ENCODE results near the gene LIMS2. TPM values are rescaled to one million over a fixed set of nuclear protein-coding genes. Genes with fewer than 3 reads are reported as not detected.

LIMS2 gene
- total RNA-seq, 4 donors from 2014 or later: 5.3 to 15.5 (median 9.9) TPM

DNA sequence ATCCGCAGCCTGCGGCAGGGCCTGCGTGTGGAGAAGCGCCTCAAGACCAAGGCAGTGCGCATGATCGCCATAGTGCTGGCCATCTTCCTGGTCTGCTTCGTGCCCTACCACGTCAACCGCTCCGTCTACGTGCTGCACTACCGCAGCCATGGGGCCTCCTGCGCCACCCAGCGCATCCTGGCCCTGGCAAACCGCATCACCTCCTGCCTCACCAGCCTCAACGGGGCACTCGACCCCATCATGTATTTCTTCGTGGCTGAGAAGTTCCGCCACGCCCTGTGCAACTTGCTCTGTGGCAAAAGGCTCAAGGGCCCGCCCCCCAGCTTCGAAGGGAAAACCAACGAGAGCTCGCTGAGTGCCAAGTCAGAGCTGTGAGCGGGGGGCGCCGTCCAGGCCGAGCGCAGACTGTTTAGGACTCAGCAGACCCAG lies 23.9 kb downstream of the LIMS2 start:
- Histone ChIP-seq H3K4me3 (no peak overlapping the region), H3K9me3 (no peaks in the 10 kb centered on the region), H3K27me3 (no peaks in the 10 kb centered on the region), H3K36me3 (no peaks in the 10 kb centered on the region), H3K27ac (peak overlapping the region; percentile 49 to 68 (median 63)), H3K4me1 (peaks cover 19 to 33% of the 10 kb centered on the region in 2 donors)
- no peak for ATAC-seq
- no peak for DNase-seq
- no peak for TF ChIP-seq POLR2A (IDR thresholded peaks at IDR 0.05)
- TF ChIP-seq, protein P1, sequence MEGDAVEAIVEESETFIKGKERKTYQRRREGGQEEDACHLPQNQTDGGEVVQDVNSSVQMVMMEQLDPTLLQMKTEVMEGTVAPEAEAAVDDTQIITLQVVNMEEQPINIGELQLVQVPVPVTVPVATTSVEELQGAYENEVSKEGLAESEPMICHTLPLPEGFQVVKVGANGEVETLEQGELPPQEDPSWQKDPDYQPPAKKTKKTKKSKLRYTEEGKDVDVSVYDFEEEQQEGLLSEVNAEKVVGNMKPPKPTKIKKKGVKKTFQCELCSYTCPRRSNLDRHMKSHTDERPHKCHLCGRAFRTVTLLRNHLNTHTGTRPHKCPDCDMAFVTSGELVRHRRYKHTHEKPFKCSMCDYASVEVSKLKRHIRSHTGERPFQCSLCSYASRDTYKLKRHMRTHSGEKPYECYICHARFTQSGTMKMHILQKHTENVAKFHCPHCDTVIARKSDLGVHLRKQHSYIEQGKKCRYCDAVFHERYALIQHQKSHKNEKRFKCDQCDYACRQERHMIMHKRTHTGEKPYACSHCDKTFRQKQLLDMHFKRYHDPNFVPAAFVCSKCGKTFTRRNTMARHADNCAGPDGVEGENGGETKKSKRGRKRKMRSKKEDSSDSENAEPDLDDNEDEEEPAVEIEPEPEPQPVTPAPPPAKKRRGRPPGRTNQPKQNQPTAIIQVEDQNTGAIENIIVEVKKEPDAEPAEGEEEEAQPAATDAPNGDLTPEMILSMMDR (IDR thresholded peaks at IDR 0.05 in 4 of 5, conservative IDR thresholded peaks at IDR 0.05 in 1 of 5): no peak
- intact Hi-C loops (cut with DNase I; ENCODE audit: low total_unique reads): no loop called here
- in situ Hi-C loops (cut with MboI; ENCODE audit: low sequenced_read_pairs in 4 of 4): no loop called here

DNA sequence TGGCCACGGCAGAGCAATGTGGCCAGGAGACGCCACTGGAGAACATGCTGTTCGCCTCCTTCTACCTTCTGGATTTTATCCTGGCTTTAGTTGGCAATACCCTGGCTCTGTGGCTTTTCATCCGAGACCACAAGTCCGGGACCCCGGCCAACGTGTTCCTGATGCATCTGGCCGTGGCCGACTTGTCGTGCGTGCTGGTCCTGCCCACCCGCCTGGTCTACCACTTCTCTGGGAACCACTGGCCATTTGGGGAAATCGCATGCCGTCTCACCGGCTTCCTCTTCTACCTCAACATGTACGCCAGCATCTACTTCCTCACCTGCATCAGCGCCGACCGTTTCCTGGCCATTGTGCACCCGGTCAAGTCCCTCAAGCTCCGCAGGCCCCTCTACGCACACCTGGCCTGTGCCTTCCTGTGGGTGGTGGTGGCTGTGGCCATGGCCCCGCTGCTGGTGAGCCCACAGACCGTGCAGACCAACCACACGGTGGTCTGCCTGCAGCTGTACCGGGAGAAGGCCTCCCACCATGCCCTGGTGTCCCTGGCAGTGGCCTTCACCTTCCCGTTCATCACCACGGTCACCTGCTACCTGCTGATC lies 24.4 kb downstream of the LIMS2 start:
- intact Hi-C loops (cut with DNase I; ENCODE audit: low total_unique reads) (no loop called here), in situ Hi-C loops (cut with MboI; ENCODE audit: low sequenced_read_pairs in 4 of 4) (no loop called here)
- Histone ChIP-seq H3K9me3 (no peaks in the 10 kb centered on the region), H3K4me1 (peaks cover 19 to 32% of the 10 kb centered on the region in 2 donors), H3K27me3 (no peaks in the 10 kb centered on the region), H3K27ac (peak overlapping the region; percentile 49 to 68 (median 63)), H3K4me3 (no peak overlapping the region), H3K36me3 (no peaks in the 10 kb centered on the region)
- ATAC-seq: no peak
- TF ChIP-seq POLR2A (IDR thresholded peaks at IDR 0.05): no peak
- TF ChIP-seq, protein P1 (IDR thresholded peaks at IDR 0.05 in 4 of 5, conservative IDR thresholded peaks at IDR 0.05 in 1 of 5): no peak
- no peak for DNase-seq

DNA sequence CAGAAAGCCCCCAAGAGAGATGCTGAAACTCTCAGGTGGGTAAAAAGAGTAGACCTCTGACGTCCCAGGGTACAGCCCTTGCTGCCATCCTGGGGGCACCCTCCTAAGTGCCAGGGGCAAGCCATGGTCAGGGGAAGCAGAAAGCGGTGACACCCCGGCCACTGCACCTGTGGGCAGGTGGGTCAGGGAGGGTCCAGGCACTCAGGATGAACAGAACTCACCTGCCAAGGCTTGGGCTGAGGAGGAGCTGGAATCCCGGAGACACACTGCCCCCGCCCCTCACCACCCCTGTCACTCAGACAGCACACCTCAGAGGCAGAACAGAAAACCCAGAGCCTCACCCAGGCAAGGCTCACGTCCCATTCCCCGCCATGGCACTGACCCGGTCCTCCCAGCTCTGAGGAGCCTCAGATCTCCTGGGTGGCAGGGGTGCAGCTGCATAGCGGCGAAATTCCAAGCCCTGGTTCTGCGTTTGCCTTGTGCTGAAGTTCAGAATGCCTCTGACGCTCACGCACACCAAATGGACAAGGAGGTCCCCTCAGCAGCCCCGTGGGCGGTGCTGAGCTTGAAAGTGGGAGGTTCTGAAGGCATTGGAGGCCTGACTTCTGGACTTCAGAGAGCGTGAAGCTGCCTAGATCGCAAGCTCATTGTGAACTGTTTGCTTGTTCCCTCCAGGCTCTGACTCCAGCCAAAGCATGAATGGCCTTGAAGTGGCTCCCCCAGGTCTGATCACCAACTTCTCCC lies 25.1 kb downstream of the LIMS2 start:
- H3K9me3 ChIP-seq: no peaks in the 10 kb centered on the region
- intact Hi-C loops (cut with DNase I; ENCODE audit: low total_unique reads) (no loop called here), in situ Hi-C loops (cut with MboI; ENCODE audit: low sequenced_read_pairs in 4 of 4) (no loop called here)
- H3K36me3 ChIP-seq: no peaks in the 10 kb centered on the region
- H3K4me3 ChIP-seq: no peak overlapping the region
- no peaks in the 10 kb centered on the region for H3K27me3 ChIP-seq
- TF ChIP-seq, protein P1 (IDR thresholded peaks at IDR 0.05 in 4 of 5, conservative IDR thresholded peaks at IDR 0.05 in 1 of 5): peak in 2 of 5 experiments; percentile 16 to 33
- no peak for TF ChIP-seq POLR2A (IDR thresholded peaks at IDR 0.05)
- peak overlapping the region; percentile 29 to 67 (median 59) for H3K27ac ChIP-seq
- no peak for DNase-seq
- peaks cover 15 to 28% of the 10 kb centered on the region in 2 donors for H3K4me1 ChIP-seq
- ATAC-seq: peak in 1 of 2 donors; percentile 15

DNA sequence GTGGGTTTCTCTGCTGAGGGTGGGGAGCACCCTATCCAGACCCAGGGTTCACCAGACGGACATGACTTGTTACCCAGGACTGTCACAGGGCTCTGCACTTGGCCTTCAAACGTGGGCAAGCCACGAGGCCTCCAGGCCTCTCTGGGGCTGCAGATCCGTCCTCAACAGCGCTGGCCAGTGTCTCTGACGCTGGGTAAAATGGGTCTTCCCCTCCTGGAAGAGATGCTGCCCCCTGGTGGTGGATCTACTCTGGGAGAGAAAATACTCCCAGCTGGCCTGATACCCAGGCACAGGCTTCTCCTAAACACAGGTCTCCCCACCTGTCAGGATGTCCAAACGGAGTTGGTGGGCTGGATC lies 25.7 kb downstream of the LIMS2 start:
- in situ Hi-C loops (cut with MboI; ENCODE audit: low sequenced_read_pairs in 4 of 4): no loop called here
- peak; percentile 66 to 67 for DNase-seq
- H3K36me3 ChIP-seq: no peaks in the 10 kb centered on the region
- intact Hi-C loops (cut with DNase I; ENCODE audit: low total_unique reads): loop anchor here (1.0 to 2.0 kb wide), 2 partner anchors 59 to 122 kb away; no protein-coding TSS in a partner anchor
- no peaks in the 10 kb centered on the region for H3K27me3 ChIP-seq
- H3K4me1 ChIP-seq: peaks cover 15 to 28% of the 10 kb centered on the region in 2 donors
- H3K9me3 ChIP-seq: no peaks in the 10 kb centered on the region
- H3K27ac ChIP-seq: peak overlapping the region; percentile 29 to 67 (median 59)
- TF ChIP-seq, protein P1 (IDR thresholded peaks at IDR 0.05 in 4 of 5, conservative IDR thresholded peaks at IDR 0.05 in 1 of 5): peak; percentile 62 to 88 (median 82)
- no peak for TF ChIP-seq POLR2A (IDR thresholded peaks at IDR 0.05)
- H3K4me3 ChIP-seq: no peak overlapping the region
- ATAC-seq: peak; percentile 81 to 91

Data from gastrocnemius medialis (tissue), 4 donors.